GM19438 (cell line): ENCODE data around the gene CAMK2B.

Experiments used
- ATAC-seq: cut with Tn5 transposase; IDR thresholded peaks from one replicate; pipeline ENCODE4 v1.9.1; 2021; ENCODE audit warnings: low read depth; ENCODE audit not compliant: unreplicated experiment

The CAMK2B gene

DNA sequence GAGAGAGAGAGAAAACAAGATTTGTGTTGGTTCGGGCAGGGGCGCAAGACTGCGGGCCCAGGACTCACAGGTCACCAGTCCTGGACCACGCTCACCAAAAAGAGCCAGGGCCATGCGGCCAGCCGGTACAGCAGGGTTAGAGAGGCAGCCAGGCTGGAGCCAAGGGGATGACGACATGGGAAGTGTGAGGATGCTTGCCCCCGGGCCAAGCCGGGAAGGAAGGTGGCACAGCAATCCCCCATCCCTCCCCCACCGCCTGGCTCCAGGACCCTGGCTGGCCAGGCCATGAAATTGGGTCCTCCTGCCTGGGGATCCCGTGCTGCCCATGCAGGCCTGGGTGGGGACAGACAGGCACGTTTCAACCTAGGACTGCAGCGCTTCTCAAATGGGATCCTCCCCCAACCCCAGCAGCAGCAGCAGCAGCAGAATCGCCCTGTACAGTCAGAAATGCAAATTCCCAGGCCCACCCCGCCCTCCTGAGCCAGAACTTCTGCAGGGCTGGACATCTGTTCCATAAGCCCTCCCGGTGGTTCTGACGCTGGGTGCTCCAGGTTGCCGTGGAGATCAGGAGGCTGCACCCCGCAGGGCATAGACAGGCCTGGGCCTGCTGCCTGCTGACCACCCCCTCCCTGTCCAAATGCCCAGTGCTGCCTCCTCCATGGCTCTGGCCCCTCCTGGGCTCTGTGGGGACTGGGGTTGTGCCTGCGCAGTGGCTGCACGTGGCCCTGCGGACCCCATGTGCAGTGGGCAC is 89.6 kb downstream of the CAMK2B start:
- no peak for ATAC-seq

DNA sequence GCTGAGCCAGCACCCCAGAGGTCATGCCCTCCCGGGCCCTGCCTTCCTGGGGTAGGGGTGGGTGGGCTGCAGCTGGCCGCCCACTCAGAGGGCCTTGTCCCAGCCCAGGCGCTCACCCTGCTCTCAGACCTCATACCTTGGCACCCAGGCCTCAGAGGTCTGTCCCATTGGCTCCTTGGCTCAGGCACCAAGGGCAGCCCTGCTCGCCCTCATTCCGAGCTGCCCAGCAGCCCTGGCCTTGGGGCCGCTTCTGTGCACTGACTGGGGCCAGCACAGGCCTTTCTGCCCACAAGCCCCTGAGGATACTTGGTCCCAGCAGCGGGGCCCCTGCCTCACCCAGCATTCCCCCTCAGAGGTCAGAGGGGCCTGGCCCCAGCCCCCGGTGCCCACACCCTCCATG is 90.3 kb downstream of the CAMK2B start:
- ATAC-seq = no peak

DNA sequence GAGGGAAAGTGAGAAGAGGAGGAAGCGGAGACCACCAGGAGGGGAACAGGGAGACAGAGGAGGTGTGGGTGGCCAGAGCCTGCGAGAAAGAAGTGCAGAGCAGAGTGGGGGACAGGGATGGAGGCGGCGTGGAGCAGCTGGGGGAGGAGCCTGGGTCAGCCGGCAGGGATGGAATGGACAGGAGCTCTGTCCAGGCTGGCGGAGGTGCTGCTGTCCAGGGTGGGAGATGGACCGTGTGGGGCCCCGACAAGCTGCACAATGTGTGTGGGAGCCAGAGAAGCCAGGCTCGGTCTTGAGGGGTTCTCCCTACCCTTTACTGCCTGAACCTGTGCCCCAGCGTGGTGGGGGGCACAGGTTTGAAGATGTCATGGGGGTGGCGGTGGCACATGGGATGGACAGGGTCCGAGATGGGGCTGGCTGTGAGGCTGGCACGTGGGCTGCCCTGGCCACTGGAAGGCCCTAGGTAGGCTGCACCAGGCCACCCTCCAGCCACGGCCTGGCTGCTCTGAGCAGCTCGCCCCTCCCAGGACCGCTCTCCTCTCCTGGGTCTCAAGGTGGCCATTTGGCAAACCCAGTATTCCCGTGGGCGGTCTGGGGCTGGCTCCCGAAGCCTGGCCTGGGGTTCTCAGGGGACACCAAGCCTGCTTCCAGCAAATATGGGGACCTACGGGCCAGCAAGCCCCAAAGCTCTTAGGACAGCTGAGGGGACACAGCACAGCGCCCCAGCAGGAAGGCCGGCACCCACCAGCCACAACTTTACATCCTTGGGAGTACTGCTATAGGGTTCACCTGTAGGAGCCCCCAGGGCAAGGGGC is 92.3 kb downstream of the CAMK2B start:
- no peak for ATAC-seq

DNA sequence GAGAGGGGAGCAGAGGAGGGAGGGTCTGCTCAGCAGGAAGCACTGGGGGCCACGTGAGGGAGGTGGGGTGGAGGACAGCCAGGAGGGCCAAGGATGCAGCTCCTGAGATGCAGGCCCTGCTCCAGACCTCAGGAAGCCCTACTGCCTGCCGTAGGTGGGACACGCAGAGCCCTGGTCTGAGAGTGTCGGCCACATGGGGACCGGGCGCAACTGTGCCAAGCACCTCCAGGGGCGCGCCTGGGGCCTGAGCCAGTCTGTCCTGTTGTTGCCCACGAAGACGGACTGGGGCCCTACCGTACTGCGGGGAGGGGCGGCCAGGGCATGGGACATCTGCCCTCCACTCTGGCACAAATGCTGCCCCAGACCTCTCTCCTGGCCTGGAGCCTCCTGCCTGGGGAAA is 93.0 kb downstream of the CAMK2B start:
- no peak for ATAC-seq

DNA sequence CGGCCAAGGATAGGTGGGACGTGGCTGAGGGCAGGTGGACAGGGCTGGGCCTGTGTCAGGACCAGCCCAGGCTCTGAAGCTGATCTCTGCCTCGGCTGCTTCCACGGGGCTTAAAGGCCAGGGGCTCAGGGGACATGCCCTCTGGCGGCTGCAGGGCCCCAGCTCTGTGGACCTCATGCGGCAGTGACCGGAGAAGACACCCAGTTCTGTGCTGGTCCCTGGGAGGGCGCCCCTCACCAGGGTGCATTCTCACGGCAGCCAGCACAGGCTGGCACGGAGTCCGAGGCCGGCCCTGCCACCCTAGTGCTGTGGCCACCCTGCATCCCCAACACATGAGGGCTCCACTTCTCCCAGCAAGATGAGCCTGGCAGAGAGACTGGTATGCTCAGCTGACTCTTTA is 94.3 kb downstream of the CAMK2B start:
- ATAC-seq = no peak

DNA sequence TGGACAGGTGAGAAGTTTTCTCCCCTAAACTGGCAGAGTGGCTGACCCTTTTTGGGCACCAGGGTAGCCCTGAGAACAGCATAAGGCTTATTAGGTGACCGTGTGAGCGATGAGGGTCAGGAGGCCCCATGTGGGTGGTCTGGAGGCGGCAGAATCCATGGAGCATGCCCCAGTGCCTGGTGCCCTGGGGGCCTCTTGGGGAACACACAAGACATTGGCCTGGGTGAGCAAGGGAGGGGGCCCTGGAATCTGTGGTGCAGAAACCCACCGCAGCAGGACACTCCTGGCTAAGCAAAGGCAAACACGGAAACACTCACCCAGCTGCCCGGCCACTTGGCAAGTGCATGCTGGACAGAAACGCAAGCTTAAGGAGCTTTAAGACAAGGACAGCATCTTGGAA is 95.1 kb downstream of the CAMK2B start:
- no peak for ATAC-seq

DNA sequence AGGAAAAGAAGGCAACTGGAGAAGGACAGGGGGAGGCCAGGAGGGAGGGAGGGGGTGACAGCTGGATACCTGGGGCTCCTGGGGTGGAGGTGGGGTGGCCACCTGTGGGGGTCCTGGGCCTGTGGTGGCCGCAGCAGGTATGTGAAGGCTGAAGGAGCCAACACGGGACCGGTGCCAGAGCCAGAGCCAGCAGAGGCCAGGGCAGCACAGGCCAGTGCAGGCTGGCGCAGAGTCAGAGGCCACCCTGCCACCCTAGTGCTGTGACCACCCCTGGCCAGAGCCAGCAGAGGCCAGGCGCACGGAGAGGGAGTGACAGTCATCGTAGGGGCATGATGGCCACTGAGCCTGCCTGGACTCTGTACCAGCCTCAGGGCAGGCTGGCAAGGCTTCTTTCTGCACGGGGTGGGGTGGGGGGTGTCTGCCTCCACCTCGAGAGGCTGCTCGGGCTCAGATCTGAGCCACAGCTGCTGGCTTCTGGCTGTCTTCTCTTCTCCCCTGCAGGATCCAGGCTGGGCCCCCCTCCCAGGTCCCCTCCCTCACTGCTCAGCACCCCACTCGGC is 95.8 kb downstream of the CAMK2B start:
- no peak for ATAC-seq

DNA sequence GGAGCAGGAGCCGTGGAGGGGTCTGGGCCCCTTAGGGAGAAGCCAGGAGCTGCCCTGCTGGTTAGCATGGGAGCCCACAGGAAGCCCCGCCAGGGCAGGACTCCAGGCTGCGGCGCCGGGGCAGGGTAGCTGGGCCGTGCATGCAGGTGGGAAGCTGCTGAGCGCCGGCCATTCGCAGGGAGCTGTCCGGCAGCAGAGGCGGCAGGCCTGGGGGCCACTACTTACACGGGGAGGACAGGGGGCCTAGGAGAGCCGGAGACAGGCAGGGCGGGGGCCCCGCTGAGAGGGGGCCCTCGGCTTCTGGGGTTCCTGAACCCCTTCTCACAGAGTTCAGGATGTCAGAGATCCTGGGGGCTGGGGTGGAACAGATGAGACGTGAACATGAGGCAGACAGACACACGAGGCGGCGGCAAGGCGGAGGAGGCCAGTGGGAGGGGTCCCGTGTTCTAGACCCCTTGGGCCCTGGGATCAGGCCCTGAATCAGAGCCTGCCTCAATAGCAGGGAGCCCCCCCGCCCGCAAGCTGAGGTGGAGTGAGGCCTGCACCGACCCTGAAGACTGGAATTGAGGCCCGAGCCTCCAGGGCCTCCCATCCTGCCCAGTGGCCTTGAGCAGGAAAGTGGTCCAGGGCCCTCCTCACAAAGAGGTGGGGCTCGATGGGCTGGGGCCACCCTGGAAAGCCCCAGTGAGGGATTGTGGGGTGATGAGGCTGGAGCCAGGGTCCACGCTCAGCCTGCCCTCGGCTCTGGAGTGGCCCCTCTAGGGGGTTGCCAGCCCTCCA is 96.6 kb downstream of the CAMK2B start:
- ATAC-seq = no peak

DNA sequence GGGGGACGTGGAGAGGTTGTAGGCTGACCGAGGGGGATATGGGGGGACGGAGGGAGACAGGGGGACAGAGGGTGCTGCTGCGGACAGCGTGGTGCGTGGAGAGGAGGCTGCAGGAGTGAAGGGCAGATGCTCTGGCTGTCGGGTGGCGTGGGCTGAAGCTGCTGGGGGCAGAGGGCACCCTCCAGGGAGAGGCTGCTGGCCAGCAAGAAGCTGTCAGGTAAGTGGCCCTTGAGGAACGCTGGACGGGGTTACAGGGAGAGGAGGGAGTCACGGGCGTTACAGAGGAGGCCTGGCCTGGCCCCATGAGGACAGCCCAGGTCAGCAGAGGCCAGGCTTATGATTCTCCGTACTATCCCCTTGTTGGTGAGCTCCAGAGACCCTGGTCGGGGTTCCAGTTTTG is 97.5 kb downstream of the CAMK2B start:
- ATAC-seq = no peak

DNA sequence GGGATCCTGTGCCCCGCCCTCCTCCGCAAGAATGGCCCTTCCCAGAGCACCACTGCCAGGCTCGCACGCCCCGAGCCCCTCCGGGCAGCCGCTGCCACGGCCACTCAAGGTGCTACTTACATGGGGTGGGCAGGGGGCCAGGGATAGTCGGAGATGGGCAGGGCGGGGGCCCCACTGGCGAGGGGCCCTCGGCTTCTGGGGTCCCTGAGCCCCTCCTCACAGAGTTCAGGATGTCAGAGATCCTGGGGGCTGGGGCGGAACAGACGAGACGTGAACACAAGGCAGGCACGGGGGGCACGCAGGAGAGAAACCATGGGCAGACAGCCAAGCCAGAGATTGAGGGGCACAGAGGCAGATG is 99.0 kb downstream of the CAMK2B start:
- ATAC-seq = no peak

DNA sequence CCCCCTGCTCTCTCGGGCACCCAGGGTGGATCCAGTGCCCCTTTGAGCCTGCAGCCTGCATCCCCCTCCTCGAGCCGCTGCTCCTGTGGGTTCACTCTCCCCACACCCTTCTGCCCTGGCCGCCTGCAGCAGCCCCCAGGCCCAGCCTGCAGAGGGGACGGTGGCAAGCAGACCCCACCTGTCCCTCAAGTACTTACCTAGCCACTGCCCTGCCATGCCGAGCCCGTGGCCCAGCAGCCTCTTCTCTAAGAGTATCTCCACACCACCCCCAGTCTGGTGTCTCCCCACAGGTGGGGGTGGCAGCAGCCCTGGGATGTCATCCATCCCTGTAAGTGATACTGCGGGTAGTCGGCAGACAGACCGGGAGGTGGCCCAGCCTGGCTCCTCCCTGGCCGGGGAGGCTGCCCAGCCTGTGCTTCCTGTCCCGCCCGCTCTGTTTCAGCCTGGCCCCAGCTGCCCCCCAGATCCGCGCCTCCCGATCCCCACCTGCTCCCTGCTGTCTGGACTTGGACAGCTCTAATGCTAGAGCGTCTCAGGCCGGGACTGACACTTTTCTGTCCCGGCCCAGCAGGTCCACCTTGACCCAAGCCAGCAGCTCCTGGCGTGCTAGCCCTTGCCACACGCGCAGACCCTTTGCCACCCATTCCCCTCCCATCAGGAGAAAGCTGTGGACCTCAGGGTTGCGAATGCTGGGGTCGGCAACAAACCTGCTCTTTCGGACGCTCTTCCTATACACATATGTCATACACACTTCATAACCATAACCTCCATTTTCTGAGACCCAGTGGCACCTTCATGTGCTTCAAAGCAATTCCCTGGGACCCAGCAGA is 99.6 kb downstream of the CAMK2B start:
- no peak for ATAC-seq

DNA sequence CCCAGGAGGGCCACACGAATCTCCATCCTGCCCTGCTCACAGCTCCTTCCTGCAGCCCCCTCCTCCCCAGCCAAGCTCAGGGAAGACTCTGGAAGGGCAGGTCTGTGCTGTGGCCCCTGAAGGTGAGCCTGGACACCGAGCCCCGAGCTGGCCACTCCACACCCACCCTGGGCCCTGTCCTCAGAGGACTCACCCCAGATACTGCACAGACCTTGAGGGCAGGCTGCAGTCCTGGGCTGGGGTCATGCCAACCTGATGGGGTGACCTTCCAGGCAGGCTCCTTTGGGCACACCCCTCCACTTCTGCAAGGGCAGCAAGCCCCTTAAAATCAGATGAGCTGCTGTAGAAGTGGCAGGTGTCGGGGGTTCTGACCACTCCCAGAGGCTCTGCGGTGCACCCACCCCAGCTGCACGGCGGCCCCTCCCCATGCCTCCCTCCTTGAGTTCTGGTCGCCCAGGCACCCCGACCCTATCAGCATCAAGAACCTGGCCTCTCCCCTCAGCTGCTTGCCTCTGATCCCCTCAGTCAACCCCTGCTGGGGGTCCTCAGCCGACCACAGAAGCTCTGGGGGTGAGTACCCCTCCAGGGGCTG is 100.3 kb downstream of the CAMK2B start:
- no peak for ATAC-seq

DNA sequence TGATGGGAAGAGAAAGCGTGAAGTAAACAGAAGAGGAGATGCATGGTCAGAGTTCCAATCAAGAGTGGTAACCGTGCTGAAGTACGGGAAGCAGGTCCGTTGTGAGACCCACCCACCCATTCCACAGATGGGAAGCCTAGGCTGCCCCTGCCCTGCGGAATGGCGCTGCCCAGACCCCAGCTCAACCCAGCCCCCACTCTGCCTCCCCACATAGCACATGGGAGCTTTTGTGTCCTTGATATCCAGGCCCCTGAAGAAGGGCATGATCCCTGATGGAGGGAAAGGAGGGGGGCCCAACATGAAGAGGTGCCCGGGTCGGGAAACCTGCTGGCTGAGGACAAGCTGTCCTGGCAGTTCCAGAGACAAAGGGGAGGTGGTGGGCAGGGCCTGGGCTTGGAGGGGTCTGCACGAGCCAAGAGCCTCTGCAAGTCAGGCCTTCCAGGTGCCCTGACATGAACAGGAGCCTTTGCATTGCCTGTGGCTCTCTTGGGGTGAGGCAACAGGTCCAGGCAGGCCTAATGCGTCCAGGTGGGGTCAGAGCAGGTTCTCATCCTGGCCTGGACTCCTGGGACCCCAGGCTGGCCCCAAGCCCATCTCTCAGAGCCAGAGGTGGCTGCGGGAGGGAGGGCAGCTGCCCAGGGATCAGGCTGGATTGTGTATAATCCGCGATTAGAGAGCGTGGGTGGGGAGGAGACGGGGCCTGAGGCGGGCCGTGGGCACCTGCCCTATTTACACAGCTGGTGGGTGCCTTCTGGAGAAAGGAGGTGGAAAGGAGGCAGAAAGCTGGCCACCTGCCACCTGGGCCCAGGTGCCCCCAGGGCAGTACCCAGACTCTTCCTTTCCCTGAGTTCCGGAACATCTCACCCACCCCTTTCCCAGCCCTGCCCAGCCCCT is 101.1 kb downstream of the CAMK2B start:
- ATAC-seq = no peak

DNA sequence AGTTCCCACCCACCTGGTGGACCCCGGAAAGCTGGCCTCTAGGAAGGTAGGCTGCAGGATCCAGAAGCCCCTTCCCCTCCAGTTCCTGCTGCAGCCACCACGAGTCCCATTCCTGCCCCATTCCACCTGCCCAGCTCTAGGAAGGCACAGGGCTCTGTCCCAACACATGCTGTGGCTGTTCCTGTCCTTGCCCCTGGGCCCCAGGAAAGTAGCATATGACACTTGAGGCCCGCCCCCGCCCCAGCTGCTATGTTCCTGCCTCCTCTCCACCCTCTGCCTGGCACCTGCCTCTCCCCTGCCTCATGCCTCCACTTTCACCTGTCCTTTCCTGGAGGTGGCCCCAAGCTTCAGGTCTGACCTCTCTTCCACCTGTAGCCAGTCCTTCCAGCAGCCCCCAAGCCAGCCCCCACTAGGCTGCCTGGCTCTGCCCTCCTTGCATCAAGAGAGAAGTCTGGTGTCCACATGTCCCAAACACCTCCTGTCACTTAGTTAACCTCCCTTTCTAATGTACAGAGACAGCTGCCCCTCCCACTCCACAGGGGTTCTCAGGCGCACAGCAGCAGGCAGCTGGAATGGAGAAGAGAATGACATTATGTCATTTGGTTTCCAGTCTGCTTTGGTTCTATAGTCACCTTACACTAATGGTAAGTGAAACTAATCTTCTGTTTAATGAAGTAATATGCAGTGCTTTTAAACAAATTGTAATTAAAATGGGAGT is 101.9 kb downstream of the CAMK2B start:
- no peak for ATAC-seq

DNA sequence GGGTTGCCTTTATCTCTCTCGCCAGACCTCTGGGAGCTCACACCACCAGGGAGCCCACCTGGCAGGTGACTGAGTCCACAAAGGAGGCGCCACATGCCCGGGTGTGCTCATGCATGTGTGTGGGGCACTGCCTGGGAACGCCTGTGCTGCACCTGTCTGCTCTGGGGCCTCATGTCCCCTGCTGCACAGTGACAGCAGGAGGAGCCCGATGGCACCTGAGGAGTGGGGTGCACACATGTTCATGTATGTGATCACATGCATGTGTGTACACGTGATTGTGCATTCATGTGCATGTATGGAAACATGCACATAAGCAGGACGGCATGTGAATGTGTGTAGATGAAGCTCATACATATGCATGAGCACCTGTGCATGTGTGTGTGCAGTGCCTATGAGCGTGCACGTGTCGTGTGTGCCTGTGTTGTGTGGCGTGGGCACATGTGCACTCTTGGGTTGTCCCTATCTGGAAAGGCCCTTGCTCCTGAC is 102.6 kb downstream of the CAMK2B start:
- ATAC-seq = no peak

DNA sequence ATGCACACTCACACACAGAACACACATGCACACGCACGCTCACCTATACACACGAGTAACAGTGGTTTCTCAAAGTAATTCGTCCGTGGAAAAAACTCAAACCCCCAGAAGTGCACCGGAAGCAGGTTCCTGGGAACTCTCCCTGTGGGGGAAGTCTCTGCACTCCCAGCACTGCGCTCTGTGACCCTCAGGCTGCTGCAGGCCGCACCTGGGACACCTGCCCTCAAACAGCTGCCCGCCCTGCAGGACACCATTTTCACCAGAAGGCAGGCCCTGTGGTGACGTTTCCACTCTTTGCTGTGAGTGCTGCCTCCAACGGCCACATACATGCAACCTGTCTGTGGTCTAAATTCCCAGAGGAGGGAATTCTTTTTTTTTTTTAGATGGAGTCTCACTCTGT is 103.3 kb downstream of the CAMK2B start:
- no peak for ATAC-seq

DNA sequence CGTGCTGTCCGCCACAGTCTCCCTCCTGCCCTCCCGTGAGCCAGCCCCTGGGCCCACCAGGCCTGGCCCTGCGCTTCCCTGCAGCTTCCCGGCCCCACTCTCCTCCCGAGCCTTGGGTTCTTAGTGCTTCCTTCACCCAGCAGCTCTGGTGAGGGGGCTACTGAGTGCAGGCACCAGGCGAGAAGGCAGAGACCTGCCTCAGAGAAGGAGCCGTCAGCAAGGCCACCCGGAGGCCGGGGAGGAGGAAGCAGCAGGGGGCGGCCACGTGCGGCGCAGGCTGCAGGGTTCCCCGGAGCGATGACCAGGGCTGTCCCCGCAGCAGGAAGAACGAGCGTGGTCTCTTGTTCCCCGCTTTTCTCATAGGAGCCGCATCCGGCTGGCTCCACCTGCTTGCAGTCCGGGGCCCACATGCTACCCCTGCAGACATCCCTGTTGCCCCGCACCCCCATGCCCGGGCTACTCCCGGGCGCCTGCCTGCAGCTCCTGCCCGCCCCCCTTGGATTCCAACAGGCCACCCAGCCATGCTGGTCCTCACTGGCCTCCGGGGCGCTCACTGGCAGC is 104.1 kb downstream of the CAMK2B start:
- ATAC-seq = no peak
